Measurements from ENCODE around the gene LRRC56. TPM values are rescaled to one million over a fixed set of nuclear protein-coding genes. Genes with fewer than 3 reads are reported as not detected.

LRRC56 gene
- total and polyA plus RNA-seq, 9 of the 15 experiments (the other 6 are each of a cell fraction or from before 2014, with no cell fraction given): 0.03 to 4.5 (median 1.0) TPM; not detected in 1

DNA sequence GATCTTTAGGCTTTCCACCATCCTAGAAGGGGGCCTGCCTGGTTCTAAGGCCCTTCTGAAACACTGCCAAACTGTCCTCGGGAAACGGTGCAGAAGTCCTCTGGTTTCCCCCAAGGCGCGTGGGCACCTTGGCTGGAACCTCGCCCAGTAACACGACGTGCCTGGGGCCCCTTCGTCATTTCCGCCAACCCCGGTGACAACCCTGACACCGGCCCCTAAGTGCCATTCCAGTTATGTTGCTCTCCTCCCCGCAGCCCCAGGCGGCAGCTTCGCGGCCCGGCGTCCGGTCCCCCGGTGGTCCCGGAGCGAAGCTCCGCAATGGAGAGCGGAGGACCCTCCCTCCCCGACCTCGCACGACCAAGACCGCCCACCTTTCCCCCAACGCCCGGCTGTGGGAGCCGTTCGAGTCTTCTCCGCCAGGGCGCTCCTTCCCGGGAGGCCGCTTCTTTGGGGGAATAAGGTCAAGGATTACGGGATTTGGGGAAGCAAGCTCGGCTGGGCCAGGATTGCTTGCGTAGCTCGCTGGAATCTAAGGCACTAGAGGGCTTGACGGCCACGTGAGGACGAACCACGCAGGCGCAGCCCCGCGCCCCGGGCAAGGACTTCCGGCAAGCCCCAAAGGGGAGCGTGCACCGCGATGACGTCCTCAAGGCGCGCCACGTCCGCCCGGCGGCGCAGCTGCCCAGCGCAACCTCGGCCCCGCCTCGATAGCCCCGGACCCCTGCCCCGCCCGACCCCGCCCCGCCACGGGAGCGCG is 30.9 kb upstream of the LRRC56 start (continued):
- TF ChIP-seq ZNF140 (CRISPR knock-in tag; IDR thresholded peaks at IDR 0.05) (no peak), L3MBTL2 (IDR thresholded peaks at IDR 0.05) (peak; percentile 86), ZNF75A (CRISPR knock-in tag; IDR thresholded peaks at IDR 0.05) (no peak), RBFOX2 (IDR thresholded peaks at IDR 0.05; ENCODE audit: low read depth, low read length) (peak; percentile 95), HCFC1 (IDR thresholded peaks at IDR 0.05; ENCODE audit: low read depth, low read length) (peak; percentile 84), SRSF9 (IDR thresholded peaks at IDR 0.05; ENCODE audit: borderline replicate concordance, low read depth, low read length) (no peak), NFYB (IDR thresholded peaks at IDR 0.05; ENCODE audit: extremely low read depth, insufficient read length) (no peak), RAD21 (CRISPR knock-in tag; conservative IDR thresholded peaks at IDR 0.05 in 1 of 2, IDR thresholded peaks at IDR 0.05 in 1 of 2) (peak in 1 of 2 experiments; percentile 9; a peak in 1 of 4 replicates), NCOA2 (IDR thresholded peaks at IDR 0.05; ENCODE audit: partially characterized antibody in 2 of 2) (no peak), KAT2B (IDR thresholded peaks at IDR 0.05; ENCODE audit: low read depth, low read length) (no peak)
- TF ChIP-seq, protein P1, sequence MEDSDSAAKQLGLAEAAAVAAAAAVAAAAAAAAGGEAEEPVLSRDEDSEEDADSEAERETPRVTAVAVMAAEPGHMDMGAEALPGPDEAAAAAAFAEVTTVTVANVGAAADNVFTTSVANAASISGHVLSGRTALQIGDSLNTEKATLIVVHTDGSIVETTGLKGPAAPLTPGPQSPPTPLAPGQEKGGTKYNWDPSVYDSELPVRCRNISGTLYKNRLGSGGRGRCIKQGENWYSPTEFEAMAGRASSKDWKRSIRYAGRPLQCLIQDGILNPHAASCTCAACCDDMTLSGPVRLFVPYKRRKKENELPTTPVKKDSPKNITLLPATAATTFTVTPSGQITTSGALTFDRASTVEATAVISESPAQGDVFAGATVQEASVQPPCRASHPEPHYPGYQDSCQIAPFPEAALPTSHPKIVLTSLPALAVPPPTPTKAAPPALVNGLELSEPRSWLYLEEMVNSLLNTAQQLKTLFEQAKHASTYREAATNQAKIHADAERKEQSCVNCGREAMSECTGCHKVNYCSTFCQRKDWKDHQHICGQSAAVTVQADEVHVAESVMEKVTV (CRISPR knock-in tag; IDR thresholded peaks at IDR 0.05): no peak
- TF ChIP-seq, protein P2, sequence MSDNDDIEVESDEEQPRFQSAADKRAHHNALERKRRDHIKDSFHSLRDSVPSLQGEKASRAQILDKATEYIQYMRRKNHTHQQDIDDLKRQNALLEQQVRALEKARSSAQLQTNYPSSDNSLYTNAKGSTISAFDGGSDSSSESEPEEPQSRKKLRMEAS (CRISPR knock-in tag; IDR thresholded peaks at IDR 0.05): peak; percentile 90
- TF ChIP-seq, protein P3, sequence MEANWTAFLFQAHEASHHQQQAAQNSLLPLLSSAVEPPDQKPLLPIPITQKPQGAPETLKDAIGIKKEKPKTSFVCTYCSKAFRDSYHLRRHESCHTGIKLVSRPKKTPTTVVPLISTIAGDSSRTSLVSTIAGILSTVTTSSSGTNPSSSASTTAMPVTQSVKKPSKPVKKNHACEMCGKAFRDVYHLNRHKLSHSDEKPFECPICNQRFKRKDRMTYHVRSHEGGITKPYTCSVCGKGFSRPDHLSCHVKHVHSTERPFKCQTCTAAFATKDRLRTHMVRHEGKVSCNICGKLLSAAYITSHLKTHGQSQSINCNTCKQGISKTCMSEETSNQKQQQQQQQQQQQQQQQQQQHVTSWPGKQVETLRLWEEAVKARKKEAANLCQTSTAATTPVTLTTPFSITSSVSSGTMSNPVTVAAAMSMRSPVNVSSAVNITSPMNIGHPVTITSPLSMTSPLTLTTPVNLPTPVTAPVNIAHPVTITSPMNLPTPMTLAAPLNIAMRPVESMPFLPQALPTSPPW (CRISPR knock-in tag; IDR thresholded peaks at IDR 0.05): peak; percentile 91; the same call in 1 of the 2 replicates
- TF ChIP-seq, protein P4, sequence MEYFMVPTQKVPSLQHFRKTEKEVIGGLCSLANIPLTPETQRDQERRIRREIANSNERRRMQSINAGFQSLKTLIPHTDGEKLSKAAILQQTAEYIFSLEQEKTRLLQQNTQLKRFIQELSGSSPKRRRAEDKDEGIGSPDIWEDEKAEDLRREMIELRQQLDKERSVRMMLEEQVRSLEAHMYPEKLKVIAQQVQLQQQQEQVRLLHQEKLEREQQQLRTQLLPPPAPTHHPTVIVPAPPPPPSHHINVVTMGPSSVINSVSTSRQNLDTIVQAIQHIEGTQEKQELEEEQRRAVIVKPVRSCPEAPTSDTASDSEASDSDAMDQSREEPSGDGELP (CRISPR knock-in tag; IDR thresholded peaks at IDR 0.05; ENCODE audit: borderline replicate concordance): peak; percentile 66
- TF ChIP-seq, protein P5, sequence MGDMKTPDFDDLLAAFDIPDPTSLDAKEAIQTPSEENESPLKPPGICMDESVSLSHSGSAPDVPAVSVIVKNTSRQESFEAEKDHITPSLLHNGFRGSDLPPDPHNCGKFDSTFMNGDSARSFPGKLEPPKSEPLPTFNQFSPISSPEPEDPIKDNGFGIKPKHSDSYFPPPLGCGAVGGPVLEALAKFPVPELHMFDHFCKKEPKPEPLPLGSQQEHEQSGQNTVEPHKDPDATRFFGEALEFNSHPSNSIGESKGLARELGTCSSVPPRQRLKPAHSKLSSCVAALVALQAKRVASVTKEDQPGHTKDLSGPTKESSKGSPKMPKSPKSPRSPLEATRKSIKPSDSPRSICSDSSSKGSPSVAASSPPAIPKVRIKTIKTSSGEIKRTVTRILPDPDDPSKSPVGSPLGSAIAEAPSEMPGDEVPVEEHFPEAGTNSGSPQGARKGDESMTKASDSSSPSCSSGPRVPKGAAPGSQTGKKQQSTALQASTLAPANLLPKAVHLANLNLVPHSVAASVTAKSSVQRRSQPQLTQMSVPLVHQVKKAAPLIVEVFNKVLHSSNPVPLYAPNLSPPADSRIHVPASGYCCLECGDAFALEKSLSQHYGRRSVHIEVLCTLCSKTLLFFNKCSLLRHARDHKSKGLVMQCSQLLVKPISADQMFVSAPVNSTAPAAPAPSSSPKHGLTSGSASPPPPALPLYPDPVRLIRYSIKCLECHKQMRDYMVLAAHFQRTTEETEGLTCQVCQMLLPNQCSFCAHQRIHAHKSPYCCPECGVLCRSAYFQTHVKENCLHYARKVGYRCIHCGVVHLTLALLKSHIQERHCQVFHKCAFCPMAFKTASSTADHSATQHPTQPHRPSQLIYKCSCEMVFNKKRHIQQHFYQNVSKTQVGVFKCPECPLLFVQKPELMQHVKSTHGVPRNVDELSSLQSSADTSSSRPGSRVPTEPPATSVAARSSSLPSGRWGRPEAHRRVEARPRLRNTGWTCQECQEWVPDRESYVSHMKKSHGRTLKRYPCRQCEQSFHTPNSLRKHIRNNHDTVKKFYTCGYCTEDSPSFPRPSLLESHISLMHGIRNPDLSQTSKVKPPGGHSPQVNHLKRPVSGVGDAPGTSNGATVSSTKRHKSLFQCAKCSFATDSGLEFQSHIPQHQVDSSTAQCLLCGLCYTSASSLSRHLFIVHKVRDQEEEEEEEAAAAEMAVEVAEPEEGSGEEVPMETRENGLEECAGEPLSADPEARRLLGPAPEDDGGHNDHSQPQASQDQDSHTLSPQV (IDR thresholded peaks at IDR 0.05): peak; percentile 88
- TF ChIP-seq, protein P6, sequence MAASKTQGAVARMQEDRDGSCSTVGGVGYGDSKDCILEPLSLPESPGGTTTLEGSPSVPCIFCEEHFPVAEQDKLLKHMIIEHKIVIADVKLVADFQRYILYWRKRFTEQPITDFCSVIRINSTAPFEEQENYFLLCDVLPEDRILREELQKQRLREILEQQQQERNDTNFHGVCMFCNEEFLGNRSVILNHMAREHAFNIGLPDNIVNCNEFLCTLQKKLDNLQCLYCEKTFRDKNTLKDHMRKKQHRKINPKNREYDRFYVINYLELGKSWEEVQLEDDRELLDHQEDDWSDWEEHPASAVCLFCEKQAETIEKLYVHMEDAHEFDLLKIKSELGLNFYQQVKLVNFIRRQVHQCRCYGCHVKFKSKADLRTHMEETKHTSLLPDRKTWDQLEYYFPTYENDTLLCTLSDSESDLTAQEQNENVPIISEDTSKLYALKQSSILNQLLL (CRISPR knock-in tag; IDR thresholded peaks at IDR 0.05; ENCODE audit: borderline replicate concordance): no peak
